Parathyroid adenoma (tissue), 2 donors: ENCODE results near the gene FLOT1.
"Not testable (repeated sequence)": the region's sequence is repeated elsewhere in the genome, so short reads cannot be mapped to it uniquely, and the experiment has no call there.

Experiments used
- H2AFZ ChIP-seq: fragments of 300-600 bp; sonication (generic); one replicate; pipeline ENCODE4 v1.7.0; 2017; ENCODE audit warnings: antibody characterized with exemption, mild to moderate bottlenecking
- H3K27ac ChIP-seq: fragments of 300-600 bp; sonication (generic); one replicate; pipeline ENCODE4 v1.7.0; 2017
- H3K27me3 ChIP-seq: fragments of 300-600 bp; sonication (generic); one replicate; pipeline ENCODE4 v1.7.0; 2017; ENCODE audit warnings: low read length; ENCODE audit not compliant: control insufficient read depth, insufficient read depth
- H3K36me3 ChIP-seq: fragments of 300-600 bp; sonication (generic); one replicate; pipeline ENCODE4 v1.7.0; 2017; ENCODE audit warnings: low read length; ENCODE audit not compliant: control insufficient read depth, insufficient read depth
- H3K4me1 ChIP-seq: fragments of 300-600 bp; sonication (generic); one replicate; pipeline ENCODE4 v1.7.0; 2017; ENCODE audit warnings: control low read depth
- H3K4me2 ChIP-seq: fragments of 300-600 bp; sonication (generic); one replicate; pipeline ENCODE4 v1.7.0; 2017; ENCODE audit warnings: low read length
- H3K4me3 ChIP-seq: fragments of 300-600 bp; sonication (generic); one replicate; pipeline ENCODE4 v1.7.0; 2017; ENCODE audit warnings: low read depth, low read length
- H3K79me2 ChIP-seq: fragments of 300-600 bp; sonication (generic); one replicate; pipeline ENCODE4 v1.7.0; 2017; ENCODE audit warnings: control low read depth
- H3K9ac ChIP-seq: fragments of 300-600 bp; sonication (generic); one replicate; pipeline ENCODE4 v1.7.0; 2017; ENCODE audit warnings: mild to moderate bottlenecking
- H3K9me3 ChIP-seq: fragments of 300-600 bp; sonication (generic); one replicate; pipeline ENCODE4 v1.7.0; 2017; ENCODE audit warnings: low read length; ENCODE audit not compliant: control insufficient read depth
- CTCF ChIP-seq: fragments of 300-600 bp; sonication (generic); IDR thresholded peaks from one replicate; pipeline ENCODE4 v1.7.0; 2017; ENCODE audit warnings: antibody characterized with exemption, mild to moderate bottlenecking
- donor health status: primary hyperparathyroidism.

The FLOT1 gene

GRCh38 chr6:30722280-30723112 lies 20.0 kb downstream of the FLOT1 start:
- no peak overlapping the region for H3K9ac ChIP-seq
- H3K4me3 ChIP-seq = peak overlapping the region; percentile 82
- peaks cover 16% of the 10 kb centered on the region for H3K4me1 ChIP-seq
- peak overlapping the region; percentile 55 for H3K27ac ChIP-seq
- peak overlapping the region; percentile 88 for H3K4me2 ChIP-seq
- no peaks in the 10 kb centered on the region for H3K27me3 ChIP-seq
- no peaks in the 10 kb centered on the region for H3K36me3 ChIP-seq
- TF ChIP-seq CTCF = peak; percentile 99
- H3K9me3 ChIP-seq = no peaks in the 10 kb centered on the region
- H3K79me2 ChIP-seq = no peaks in the 10 kb centered on the region
- no peak overlapping the region for H2AFZ ChIP-seq

GRCh38 chr6:30722025-30722279 lies 20.5 kb downstream of the FLOT1 start:
- H3K27me3 ChIP-seq, H3K79me2 ChIP-seq, H2AFZ ChIP-seq, H3K9ac ChIP-seq, H3K36me3 ChIP-seq, H3K9me3 ChIP-seq: not testable (repeated sequence)
- Histone ChIP-seq H3K4me3 (peak overlapping the region; percentile 82), H3K4me2 (peak overlapping the region; percentile 88), H3K4me1 (peaks cover 16% of the 10 kb centered on the region), H3K27ac (peak overlapping the region; percentile 55)

- H3K79me2 ChIP-seq = no peaks in the 10 kb centered on the region
- TF ChIP-seq CTCF = peak; percentile 35
- H3K4me3 ChIP-seq = peak overlapping the region; percentile 82
- no peaks in the 10 kb centered on the region for H3K36me3 ChIP-seq
- H3K9me3 ChIP-seq = no peaks in the 10 kb centered on the region
- H3K4me2 ChIP-seq = peak overlapping the region; percentile 88
- peak overlapping the region; percentile 44 for H2AFZ ChIP-seq
- no peaks in the 10 kb centered on the region for H3K27me3 ChIP-seq
- peak overlapping the region; percentile 76 for H3K27ac ChIP-seq
- H3K9ac ChIP-seq = no peak overlapping the region
- peaks cover 19% of the 10 kb centered on the region for H3K4me1 ChIP-seq
Observed at GRCh38 chr6:30721198-30722024, 21.1 kb downstream of the FLOT1 start.

- peak overlapping the region; percentile 44 for H2AFZ ChIP-seq
Observed at GRCh38 chr6:30720738-30721197, 21.7 kb downstream of the FLOT1 start.

More at GRCh38 chr6:30720738-30721197, 21.7 kb downstream of the FLOT1 start:
- Histone ChIP-seq H3K9ac (no peak overlapping the region), H3K27me3 (no peaks in the 10 kb centered on the region), H3K4me2 (peak overlapping the region; percentile 83), H3K79me2 (no peaks in the 10 kb centered on the region), H3K36me3 (no peaks in the 10 kb centered on the region), H3K27ac (peak overlapping the region; percentile 76), H3K4me3 (peak overlapping the region; percentile 82), H3K4me1 (peaks cover 20% of the 10 kb centered on the region), H3K9me3 (no peaks in the 10 kb centered on the region)
- no peak for TF ChIP-seq CTCF
